Measurements from ENCODE around the gene CD300E.
"Not testable (repeated sequence)": the region's sequence is repeated elsewhere in the genome, so short reads cannot be mapped to it uniquely, and the experiment has no call there.

Gene CD300E

GRCh38 chr17:74578979-74579378, 44.6 kb downstream of the CD300E start:
- DNase-seq (ENCODE audit: low read depth in 2 of 2), result no peak
- TF ChIP-seq, protein P1, sequence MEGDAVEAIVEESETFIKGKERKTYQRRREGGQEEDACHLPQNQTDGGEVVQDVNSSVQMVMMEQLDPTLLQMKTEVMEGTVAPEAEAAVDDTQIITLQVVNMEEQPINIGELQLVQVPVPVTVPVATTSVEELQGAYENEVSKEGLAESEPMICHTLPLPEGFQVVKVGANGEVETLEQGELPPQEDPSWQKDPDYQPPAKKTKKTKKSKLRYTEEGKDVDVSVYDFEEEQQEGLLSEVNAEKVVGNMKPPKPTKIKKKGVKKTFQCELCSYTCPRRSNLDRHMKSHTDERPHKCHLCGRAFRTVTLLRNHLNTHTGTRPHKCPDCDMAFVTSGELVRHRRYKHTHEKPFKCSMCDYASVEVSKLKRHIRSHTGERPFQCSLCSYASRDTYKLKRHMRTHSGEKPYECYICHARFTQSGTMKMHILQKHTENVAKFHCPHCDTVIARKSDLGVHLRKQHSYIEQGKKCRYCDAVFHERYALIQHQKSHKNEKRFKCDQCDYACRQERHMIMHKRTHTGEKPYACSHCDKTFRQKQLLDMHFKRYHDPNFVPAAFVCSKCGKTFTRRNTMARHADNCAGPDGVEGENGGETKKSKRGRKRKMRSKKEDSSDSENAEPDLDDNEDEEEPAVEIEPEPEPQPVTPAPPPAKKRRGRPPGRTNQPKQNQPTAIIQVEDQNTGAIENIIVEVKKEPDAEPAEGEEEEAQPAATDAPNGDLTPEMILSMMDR (IDR thresholded peaks at IDR 0.05; ENCODE audit: low read depth, low read length), result no peak
- H3K4me3 ChIP-seq (replicated peaks in 1 of 2; ENCODE audit: low read depth in 2 of 2, low read length in 2 of 2), result no peak overlapping the region

- DNase-seq (ENCODE audit: low read depth in 2 of 2), result no peak
- TF ChIP-seq, protein P1 (IDR thresholded peaks at IDR 0.05; ENCODE audit: low read depth, low read length), result no peak
- no peak overlapping the region for H3K4me3 ChIP-seq (replicated peaks in 1 of 2; ENCODE audit: low read depth in 2 of 2, low read length in 2 of 2)
Observed at GRCh38 chr17:74574489-74575142, 48.9 kb downstream of the CD300E start.

- not testable (repeated sequence) for DNase-seq (ENCODE audit: low read depth in 2 of 2); H3K4me3 ChIP-seq (replicated peaks in 1 of 2; ENCODE audit: low read depth in 2 of 2, low read length in 2 of 2)
Observed at GRCh38 chr17:74573635-74574034, 49.9 kb downstream of the CD300E start.

- TF ChIP-seq, protein P1 (IDR thresholded peaks at IDR 0.05; ENCODE audit: low read depth, low read length), result no peak
- H3K4me3 ChIP-seq (replicated peaks in 1 of 2; ENCODE audit: low read depth in 2 of 2, low read length in 2 of 2), result no peak overlapping the region
- no peak for DNase-seq (ENCODE audit: low read depth in 2 of 2)
Observed at GRCh38 chr17:74573169-74573568, 50.4 kb downstream of the CD300E start.

GRCh38 chr17:74571621-74572270, 51.8 kb downstream of the CD300E start:
- DNase-seq (ENCODE audit: low read depth in 2 of 2), result no peak
- TF ChIP-seq, protein P1 (IDR thresholded peaks at IDR 0.05; ENCODE audit: low read depth, low read length), result no peak

GRCh38 chr17:74569020-74570003, 54.2 kb downstream of the CD300E start:
- TF ChIP-seq, protein P1 (IDR thresholded peaks at IDR 0.05; ENCODE audit: low read depth, low read length), result no peak
- no peak overlapping the region for H3K4me3 ChIP-seq (replicated peaks in 1 of 2; ENCODE audit: low read depth in 2 of 2, low read length in 2 of 2)
- DNase-seq (ENCODE audit: low read depth in 2 of 2), result peak; percentile 78 to 97

More at GRCh38 chr17:74571621-74572270, 51.8 kb downstream of the CD300E start:
- no peak overlapping the region for H3K4me3 ChIP-seq (replicated peaks in 1 of 2; ENCODE audit: low read depth in 2 of 2, low read length in 2 of 2)
